Activated CD8-positive, alpha-beta memory T cell treated with anti-CD3 and anti-CD28 coated beads for 4 hours (primary cell): ENCODE measurements around the gene RTL10.

Source experiments
- DNase-seq, 2 donors: peaks; one replicate each; pipeline ENCODE4 v3.0.0-alpha.2; 2020; ENCODE audit warnings: low read depth in 2 of 2

Gene RTL10

DNA sequence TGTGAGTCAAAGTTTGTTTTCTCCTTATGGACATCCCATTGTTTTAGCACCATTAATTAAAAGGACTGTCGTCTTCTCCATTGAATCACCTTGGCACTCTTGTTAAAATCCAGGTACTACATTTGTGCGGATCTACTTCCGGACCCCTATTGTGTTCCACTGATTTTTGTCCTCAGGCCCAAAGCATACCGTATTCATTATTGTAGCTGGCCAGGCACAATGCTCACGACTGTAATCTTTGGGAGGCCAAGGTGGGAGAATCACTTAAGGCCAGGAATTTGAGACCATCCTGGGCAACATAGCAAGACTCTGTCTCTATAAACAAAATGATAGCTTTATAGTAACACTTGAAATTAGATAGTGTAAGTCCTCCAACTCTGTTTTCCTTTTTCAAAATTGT lies 8.9 kb upstream of the RTL10 start:
- DNase-seq = no peak

DNA sequence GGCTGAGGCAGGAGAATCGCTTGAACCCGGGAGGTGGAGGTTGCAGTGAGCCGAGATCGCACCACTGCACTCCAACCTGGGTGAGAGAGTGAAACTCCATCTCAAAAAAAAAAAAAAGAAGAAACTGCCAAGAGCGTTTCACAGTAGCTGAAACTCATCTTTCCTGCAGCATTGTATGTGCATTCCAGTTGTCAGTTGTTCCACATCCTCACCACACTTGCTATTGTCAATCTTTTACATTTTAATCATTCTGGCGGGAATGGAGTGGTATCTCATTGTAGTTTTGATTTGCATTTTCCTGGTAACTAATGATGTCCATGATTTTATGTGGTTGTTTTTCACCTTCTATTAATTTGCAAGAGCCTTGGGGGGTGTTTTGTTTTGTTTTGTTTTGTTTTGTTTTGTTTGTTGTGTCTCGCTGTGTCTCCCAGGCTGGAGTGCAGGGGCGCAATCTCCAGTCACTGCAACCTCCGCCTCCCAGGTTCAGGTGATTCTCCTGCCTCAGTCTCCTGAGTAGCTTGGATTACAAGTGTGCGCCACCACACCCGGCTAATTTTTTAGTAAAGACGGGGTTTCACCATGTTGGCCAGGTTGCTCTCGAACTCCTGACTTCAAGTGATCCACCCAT lies 8.1 kb upstream of the RTL10 start:
- DNase-seq = no peak

DNA sequence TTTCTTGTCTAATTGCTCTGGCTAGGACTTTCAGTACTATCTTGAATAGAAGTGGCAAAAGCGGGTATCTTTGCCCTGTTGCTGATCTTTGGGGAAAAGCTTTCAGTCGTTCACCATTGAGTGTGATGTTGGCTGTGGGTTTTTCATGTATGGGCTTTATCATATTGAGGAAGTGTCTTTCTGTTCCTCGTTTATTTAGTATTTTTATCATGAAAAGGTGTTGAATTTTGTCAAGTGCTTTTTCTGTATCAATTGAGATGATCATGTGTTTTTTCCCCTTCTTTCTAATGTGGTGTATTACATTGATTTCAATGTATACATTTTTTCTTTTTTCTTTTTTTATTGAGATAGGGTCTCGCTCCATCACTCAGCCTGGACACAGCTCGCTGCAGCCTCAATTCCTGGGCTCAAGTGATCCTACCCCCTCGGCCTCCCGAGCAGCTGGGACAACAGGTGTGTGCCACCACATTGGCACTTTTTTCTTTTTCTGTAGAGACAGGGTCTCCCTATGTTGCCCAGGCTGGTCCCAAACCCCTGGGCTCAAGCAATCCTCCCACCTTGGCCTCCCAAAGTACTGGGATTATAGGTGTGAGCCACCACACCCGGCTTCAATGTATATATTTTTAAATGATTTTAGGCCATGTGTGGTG lies 5.3 kb upstream of the RTL10 start:
- no peak for DNase-seq

DNA sequence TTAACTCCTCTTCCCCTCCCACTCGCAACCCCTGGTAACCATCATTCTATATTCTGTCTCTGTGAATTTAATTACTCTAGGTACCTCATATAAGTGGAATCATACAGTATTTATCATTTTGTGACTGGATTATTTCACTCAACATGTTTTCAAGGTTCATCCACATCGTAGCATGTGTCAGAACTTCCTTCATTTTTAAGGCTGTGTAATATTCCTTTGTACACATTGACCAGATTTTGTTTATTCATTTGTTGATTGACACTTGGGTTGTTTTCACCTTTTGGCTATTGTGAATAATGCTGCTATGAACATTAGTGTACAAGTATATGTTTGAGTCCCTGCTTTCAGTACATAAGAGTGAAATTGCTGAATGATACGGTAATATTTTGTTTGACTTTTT lies 2.7 kb upstream of the RTL10 start:
- DNase-seq = no peak

GRCh38 chr22:19855504-19856409 lies 1.1 kb upstream of the RTL10 start:
- DNase-seq = no peak

- DNase-seq = no peak
Observed at GRCh38 chr22:19853879-19854777, 546 bp downstream of the RTL10 start.

- no peak for DNase-seq
Observed at GRCh38 chr22:19853058-19853878, 1.4 kb downstream of the RTL10 start.

- no peak for DNase-seq
Observed at GRCh38 chr22:19852177-19852781, 2.4 kb downstream of the RTL10 start.

DNA sequence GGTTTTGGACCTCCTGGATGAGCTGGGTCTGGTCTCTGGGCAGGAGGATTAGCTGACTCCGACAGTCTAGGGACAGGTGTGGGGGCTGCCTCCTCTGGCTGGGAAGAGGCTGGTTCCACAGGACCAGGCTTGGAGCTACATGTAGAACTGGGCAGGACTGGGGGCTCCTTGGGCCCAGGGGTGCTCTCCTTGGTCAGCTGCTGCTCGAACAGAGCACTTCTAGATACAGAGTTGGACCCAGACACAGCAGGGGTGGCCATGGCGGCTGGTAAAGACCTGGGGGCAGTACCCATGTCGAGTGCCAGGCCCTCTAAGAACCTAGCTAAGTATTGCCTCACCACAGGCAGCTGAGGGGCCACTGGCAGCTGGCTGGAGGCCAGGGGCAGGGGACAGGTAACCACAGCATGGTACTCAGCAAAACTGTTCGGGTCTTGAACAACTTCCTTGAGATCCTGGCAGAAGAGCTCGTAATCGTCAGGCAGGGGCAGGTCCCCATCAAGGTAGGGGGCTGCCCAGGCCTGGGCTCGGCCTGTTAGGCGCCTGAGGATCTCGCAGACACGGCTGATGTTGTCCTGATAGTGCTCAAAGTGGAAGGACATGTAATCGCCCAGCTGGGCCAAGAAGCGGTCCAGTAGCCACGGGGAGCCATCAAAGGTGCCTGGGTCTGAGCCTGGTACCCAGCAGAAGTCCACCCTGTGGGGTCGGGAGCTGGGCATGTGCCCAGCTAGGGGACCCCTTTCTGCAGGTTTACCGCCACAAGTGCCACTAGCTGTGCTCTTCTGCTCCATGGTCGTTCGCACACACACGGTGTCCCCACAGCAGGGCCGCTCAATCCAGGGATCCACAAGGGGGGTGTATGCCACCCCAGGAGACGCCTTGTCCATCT lies 3.1 kb downstream of the RTL10 start:
- DNase-seq = no peak

- no peak for DNase-seq
Observed at GRCh38 chr22:19850763-19851109, 3.9 kb downstream of the RTL10 start.

DNA sequence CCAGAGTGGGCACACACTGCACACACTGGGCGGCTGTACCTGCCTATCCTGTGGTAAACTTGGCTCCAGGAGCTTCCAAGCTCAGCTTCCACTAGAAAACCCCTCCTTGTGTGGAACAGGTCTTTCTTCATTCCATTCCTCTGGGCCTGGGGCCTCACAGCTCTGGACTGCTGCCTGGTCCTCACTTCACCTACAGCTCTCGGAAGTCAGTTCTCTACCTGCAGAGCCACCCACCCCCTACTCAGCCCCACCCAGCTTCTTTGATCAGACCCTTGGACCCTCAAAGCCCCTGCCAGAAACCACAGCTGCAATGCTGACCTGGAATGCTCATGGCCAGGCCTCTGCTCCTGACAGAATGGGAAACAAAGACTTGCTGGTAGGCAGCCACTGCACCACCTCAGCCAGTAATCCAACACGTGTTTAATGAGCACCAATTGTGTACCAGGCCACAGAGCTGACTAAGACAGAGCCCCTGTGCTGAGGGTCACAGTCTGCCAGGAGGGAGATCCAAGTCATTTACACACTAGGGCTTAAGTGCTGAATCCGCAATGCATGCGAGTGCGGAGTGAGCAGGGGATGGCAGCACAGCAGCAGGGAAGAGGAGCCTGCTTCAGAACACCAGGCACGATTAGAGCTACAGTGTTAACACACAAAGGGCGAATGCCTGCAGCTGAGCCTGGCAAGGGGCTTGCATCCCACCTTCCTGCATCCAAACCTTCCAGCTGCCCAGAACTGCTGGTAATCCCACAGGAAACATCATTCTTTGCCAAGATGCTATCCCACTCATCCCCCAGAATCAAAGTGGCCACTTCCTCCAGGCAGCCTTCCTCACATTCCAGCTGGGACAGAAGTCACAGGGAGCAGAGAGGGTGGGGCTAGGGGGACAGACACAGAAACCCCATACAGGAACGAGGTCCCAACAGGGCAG lies 4.6 kb downstream of the RTL10 start:
- no peak for DNase-seq

DNA sequence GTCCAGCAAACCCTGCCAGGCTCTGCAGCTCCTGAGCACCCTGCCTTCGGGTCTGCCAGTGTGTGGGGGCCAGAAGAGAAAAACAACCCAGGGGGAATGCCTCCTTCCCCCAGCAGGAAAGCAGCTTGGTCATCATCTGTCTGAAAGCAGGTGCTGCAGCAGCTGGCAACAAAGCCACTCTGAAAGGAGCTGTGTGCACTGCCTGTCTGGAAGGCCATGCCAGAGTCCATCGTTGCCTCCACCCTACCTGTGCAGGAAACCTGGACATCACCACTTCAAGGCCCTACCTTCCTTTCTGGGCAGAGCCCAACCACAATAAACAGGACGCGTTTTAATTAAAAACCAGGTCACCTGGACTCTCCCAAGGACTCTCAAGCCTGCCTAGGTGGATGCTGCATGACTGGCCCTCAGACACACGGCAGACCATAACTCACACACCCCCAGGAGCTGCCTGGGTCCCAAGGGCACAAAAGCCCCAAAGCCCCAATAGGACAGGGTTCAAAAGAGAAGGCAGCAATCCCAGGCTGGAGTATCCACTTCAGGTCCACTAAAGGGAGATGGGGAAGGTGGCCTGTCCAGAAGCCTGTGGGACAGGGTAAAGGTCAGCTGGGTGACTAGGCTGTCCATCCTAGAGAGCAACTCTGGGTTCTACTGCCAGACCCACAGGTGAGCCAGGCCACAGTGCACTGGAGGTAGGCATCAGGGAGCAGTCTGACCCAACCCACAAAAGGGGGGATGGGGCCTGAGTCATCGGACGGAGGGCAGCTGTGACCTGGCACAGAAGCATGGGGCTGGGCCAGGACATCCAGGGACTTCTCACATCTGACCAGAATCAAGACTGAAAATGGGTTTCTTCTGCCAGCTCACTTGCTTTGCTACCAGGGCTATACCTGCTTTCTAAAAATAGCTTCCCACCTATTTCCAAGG lies 6.1 kb downstream of the RTL10 start:
- DNase-seq = no peak

GRCh38 chr22:19847345-19847632 lies 7.4 kb downstream of the RTL10 start:
- no peak for DNase-seq

- no peak for DNase-seq
Observed at GRCh38 chr22:19846620-19847344, 7.9 kb downstream of the RTL10 start.

DNA sequence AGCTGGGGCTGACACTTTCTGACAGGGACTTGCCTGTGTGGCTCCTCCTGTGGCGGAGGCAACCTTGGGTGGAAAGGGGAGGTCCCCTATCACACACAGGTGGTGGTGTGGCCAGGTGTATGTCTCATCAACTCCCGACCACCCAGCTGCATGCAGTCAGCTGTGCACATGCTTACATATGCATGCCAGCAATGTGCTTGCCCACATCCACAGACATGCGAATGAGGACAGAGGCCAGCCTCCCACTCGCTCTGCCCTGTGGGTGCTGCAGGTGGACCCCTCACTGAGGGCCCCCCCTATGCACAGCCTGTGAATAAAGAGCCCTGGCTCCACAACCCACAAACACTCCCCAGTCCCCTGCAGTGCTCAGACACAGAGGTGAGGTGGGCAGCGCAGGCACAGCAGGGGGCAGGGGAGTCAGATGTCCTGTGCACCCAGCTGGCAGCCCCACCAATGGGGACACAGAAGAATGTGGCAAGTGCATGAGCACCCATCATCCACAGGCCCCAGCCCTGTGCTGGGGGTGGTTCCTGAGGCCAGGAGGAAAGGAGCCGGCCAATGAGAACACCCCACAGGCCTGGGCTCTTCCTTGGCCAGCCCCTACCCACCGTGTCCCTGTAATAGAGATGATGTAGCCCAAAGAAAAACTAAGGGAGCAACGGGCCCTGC lies 9.5 kb downstream of the RTL10 start:
- no peak for DNase-seq

DNA sequence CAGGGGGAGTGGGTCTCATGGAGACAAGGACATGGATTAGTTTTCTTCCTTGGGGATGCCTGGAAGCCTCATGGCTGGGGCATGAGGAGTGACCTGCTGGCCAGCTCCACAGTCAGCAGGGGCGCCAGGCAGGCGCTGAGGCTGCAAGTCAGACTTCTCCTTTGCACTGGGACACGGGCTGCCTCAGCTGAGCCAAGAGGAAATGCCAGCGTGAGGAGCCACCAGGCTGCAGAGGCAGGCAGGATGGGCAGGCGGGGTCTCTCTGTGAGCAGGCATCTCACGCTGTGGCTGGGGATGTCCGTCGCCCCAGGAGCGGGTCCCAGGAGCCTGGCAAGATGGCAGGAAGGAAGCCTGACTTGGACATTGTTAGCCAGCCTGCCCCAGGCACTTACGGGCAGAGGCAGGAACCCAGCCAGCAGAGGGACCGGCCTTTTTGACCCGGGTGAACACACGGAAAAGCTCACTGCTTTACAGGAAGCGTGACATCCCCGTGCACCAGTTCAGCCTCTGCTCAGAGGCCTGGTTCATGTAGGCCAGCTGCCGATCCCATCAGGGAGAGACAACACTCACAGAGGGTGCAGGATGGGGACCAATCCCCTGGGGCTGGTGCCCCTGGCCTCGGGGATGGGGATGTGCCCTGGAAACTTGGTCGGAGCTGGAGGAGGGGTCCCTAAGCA lies 10.2 kb downstream of the RTL10 start:
- no peak for DNase-seq
